ENCODE results near the gene CDH4.

- TF ChIP-seq NFIC (IDR thresholded peaks at IDR 0.05) (no peak), ZNF431 (CRISPR knock-in tag; IDR thresholded peaks at IDR 0.05) (no peak), ZNF444 (CRISPR knock-in tag; IDR thresholded peaks at IDR 0.05) (no peak), CTCF (IDR thresholded peaks at IDR 0.05 in 2 of 3, conservative IDR thresholded peaks at IDR 0.05 in 1 of 3; ENCODE audit: insufficient read depth in 2 of 3, low read depth in 1 of 3, low read length in 3 of 3) (no peak), USF2 (CRISPR knock-in tag; IDR thresholded peaks at IDR 0.05) (no peak), POLR2A (conservative IDR thresholded peaks at IDR 0.05) (no peak), RAD21 (CRISPR knock-in tag; conservative IDR thresholded peaks at IDR 0.05 in 1 of 2, IDR thresholded peaks at IDR 0.05 in 1 of 2) (no peak), ILK (tag; IDR thresholded peaks at IDR 0.05; ENCODE audit: borderline replicate concordance, low read depth) (no peak), ZNF584 (CRISPR knock-in tag; IDR thresholded peaks at IDR 0.05; ENCODE audit: low read depth) (no peak), NR1H2 (CRISPR knock-in tag; IDR thresholded peaks at IDR 0.05) (no peak), SRF (CRISPR knock-in tag; IDR thresholded peaks at IDR 0.05) (no peak)
- TF ChIP-seq, protein P1, sequence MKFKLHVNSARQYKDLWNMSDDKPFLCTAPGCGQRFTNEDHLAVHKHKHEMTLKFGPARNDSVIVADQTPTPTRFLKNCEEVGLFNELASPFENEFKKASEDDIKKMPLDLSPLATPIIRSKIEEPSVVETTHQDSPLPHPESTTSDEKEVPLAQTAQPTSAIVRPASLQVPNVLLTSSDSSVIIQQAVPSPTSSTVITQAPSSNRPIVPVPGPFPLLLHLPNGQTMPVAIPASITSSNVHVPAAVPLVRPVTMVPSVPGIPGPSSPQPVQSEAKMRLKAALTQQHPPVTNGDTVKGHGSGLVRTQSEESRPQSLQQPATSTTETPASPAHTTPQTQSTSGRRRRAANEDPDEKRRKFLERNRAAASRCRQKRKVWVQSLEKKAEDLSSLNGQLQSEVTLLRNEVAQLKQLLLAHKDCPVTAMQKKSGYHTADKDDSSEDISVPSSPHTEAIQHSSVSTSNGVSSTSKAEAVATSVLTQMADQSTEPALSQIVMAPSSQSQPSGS (CRISPR knock-in tag; IDR thresholded peaks at IDR 0.05), result no peak
Observed at GRCh38 chr20:61988665-61989064, 736.6 kb downstream of the CDH4 start.
